ENCODE measurements around the gene NRG3. TPM values are rescaled to one million over a fixed set of nuclear protein-coding genes. Genes with fewer than 3 reads are reported as not detected.

Gene NRG3
- total and polyA plus RNA-seq, 2 of the 8 experiments (the other 6 are each of a cell fraction or from before 2014, with no cell fraction given): 4.2 to 5.0 TPM

DNA sequence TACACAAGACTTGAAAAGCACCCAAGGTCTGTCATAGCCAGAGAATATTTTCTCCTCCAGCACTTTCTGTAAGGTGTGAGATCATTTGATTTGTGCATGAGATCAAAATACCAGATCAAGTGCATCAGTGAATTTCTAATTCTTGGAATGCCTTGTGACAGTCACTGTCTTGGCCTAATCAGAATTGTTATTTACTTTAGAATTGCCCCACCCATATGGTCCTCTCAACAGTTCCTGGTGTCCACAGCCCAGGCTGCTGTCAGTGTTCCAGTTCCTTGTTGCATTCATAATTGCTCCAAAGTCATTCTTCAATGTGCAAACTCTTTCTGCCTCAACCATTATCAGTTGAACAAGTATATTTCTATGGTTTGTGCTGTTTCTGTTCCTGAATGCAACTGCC is 770.2 kb downstream of the NRG3 start:
- no peaks in the 10 kb centered on the region for H3K79me1 ChIP-seq (ENCODE audit: low read depth, low read length)
- H3K23ac ChIP-seq (ENCODE audit: insufficient read length): no peak overlapping the region
- no peak overlapping the region for H3K4ac ChIP-seq (replicated peaks; ENCODE audit: insufficient read length, low read depth, low read length)
- H3K9me3 ChIP-seq (ENCODE audit: insufficient read depth in 2 of 2, low read depth in 1 of 2, low read length in 1 of 2): no peaks in the 10 kb centered on the region
- ChIA-PET POLR2A (ENCODE audit: partially characterized antibody) (no interaction called here), CTCF (ENCODE audit: partially characterized antibody) (no interaction called here)
- no peak overlapping the region for H3K4me2 ChIP-seq (ENCODE audit: insufficient read depth in 1 of 2, low read depth in 2 of 2, low read length in 2 of 2)
- H3K14ac ChIP-seq (ENCODE audit: insufficient read length): no peak overlapping the region
- no peak overlapping the region for H2BK20ac ChIP-seq (ENCODE audit: low read length)
- no peaks in the 10 kb centered on the region for H4K20me1 ChIP-seq (replicated peaks in 1 of 2; ENCODE audit: control insufficient read depth in 1 of 2, insufficient read depth in 2 of 2, low read length in 2 of 2)
- no peak overlapping the region for H2AK5ac ChIP-seq (ENCODE audit: low read depth, low read length)
- H3K27ac ChIP-seq (ENCODE audit: low read depth, low read length): no peak overlapping the region
- no peaks in the 10 kb centered on the region for H3K23me2 ChIP-seq (ENCODE audit: low read depth, low read length)
- H3K4me1 ChIP-seq (replicated peaks in 1 of 4; ENCODE audit: control insufficient read depth in 3 of 4, insufficient read depth in 4 of 4, low read length in 3 of 4): peaks cover 0 to 5% (median 3%) of the 10 kb centered on the region in 4 experiments; a peak in 3 of 7 replicates
- H4K91ac ChIP-seq (replicated peaks; ENCODE audit: insufficient read length, low read length): no peak overlapping the region
- H2BK15ac ChIP-seq (ENCODE audit: low read length): no peak overlapping the region
- H3K9ac ChIP-seq (replicated peaks in 1 of 4; ENCODE audit: extremely low read depth in 1 of 4, low read depth in 3 of 4, low read length in 3 of 4): no peak overlapping the region
- H3K4me3 ChIP-seq (ENCODE audit: extremely low read depth in 1 of 4, insufficient read depth in 2 of 4, low read depth in 3 of 4, low read length in 4 of 4): no peak overlapping the region
- H2BK12ac ChIP-seq (ENCODE audit: low read depth, low read length): no peak overlapping the region
- H4K5ac ChIP-seq (ENCODE audit: insufficient read length, low read depth, low read length): no peak overlapping the region
- H2BK5ac ChIP-seq (ENCODE audit: low read depth, low read length): no peak overlapping the region
- no peak overlapping the region for H3K18ac ChIP-seq (ENCODE audit: extremely low read depth, low read length)
- H3K79me2 ChIP-seq (ENCODE audit: control insufficient read depth in 1 of 2, insufficient read depth in 2 of 2, low read length in 2 of 2): no peaks in the 10 kb centered on the region
- no peaks in the 10 kb centered on the region for H3K36me3 ChIP-seq (ENCODE audit: control insufficient read depth in 2 of 4, insufficient read depth in 4 of 4, low read length in 3 of 4)
- no peak overlapping the region for H2AFZ ChIP-seq (ENCODE audit: low read length)
- H4K8ac ChIP-seq (ENCODE audit: extremely low read depth, insufficient read depth, low read length): no peak overlapping the region
- no peak overlapping the region for H3K56ac ChIP-seq (replicated peaks; ENCODE audit: insufficient read length, low read depth, low read length)
- FAIRE-seq: no peak
- no peak overlapping the region for H2BK120ac ChIP-seq (replicated peaks; ENCODE audit: low read depth, low read length)
- H3K27me3 ChIP-seq (replicated peaks in 1 of 4; ENCODE audit: control insufficient read depth in 3 of 4, extremely low read depth in 1 of 4, insufficient read depth in 3 of 4, low read length in 3 of 4): no peaks in the 10 kb centered on the region
- DNase-seq (ENCODE audit: low read depth in 1 of 2, low spot score in 2 of 2): no peak
- TF ChIP-seq RAD21 (IDR thresholded peaks at IDR 0.05 in 1 of 2, conservative IDR thresholded peaks at IDR 0.05 in 1 of 2; ENCODE audit: low read depth in 2 of 2, low read length in 2 of 2): no peak
- no peak for TF ChIP-seq ATF3 (IDR thresholded peaks at IDR 0.05; ENCODE audit: insufficient read depth, low read depth, low read length)
- no peak for TF ChIP-seq NRF1 (IDR thresholded peaks at IDR 0.05; ENCODE audit: low read depth, low read length)
- TF ChIP-seq POLR2AphosphoS5 (IDR thresholded peaks at IDR 0.05; ENCODE audit: low read depth, low read length): no peak
- TF ChIP-seq RBBP5 (IDR thresholded peaks at IDR 0.05; ENCODE audit: borderline replicate concordance, low read depth, low read length): no peak
- no peak for TF ChIP-seq HDAC6 (IDR thresholded peaks at IDR 0.05; ENCODE audit: low read depth, low read length)
- TF ChIP-seq TCF12 (IDR thresholded peaks at IDR 0.05; ENCODE audit: low read depth, low read length): no peak
- TF ChIP-seq, protein P1, sequence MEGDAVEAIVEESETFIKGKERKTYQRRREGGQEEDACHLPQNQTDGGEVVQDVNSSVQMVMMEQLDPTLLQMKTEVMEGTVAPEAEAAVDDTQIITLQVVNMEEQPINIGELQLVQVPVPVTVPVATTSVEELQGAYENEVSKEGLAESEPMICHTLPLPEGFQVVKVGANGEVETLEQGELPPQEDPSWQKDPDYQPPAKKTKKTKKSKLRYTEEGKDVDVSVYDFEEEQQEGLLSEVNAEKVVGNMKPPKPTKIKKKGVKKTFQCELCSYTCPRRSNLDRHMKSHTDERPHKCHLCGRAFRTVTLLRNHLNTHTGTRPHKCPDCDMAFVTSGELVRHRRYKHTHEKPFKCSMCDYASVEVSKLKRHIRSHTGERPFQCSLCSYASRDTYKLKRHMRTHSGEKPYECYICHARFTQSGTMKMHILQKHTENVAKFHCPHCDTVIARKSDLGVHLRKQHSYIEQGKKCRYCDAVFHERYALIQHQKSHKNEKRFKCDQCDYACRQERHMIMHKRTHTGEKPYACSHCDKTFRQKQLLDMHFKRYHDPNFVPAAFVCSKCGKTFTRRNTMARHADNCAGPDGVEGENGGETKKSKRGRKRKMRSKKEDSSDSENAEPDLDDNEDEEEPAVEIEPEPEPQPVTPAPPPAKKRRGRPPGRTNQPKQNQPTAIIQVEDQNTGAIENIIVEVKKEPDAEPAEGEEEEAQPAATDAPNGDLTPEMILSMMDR (IDR thresholded peaks at IDR 0.05; ENCODE audit: control extremely low read depth in 1 of 3, insufficient read depth in 1 of 3, low read depth in 1 of 3, low read length in 3 of 3): no peak
- no peak for TF ChIP-seq SIN3A (conservative IDR thresholded peaks at IDR 0.05 in 1 of 2, IDR thresholded peaks at IDR 0.05 in 1 of 2; ENCODE audit: low read depth in 1 of 2, low read length in 2 of 2)
- no peak for TF ChIP-seq E2F6 (IDR thresholded peaks at IDR 0.05)
